ENCODE results near the gene PLPP1.

DNA sequence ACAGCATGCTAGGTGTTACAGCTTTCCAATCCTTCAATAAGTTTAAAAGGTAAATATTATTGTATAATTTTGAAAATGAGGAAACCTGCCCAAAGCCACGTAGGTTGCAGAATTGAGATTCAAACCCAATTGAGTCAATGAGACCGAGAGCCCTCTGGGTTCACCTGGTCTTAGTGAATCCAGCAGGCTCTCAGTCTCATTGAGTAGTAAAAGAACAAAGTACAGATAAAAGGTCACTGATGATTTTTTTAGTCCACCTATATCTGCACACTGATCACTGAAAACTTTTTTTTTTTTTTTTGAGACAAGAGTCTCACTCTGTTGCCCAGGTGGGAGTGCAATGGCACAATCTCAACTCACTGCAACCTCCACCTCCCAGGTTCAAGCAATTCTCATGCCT, 27.2 kb downstream of the PLPP1 start:
- TF ChIP-seq FOXM1 (IDR thresholded peaks at IDR 0.05; ENCODE audit: low read depth) (no peak), TAF1 (IDR thresholded peaks at IDR 0.05; ENCODE audit: borderline replicate concordance, low read depth, low read length) (no peak), MEF2A (IDR thresholded peaks at IDR 0.05; ENCODE audit: borderline replicate concordance, low read depth) (no peak), RFX5 (IDR thresholded peaks at IDR 0.05; ENCODE audit: low read length) (no peak), RAD21 (IDR thresholded peaks at IDR 0.05; ENCODE audit: low read length) (no peak)
- TF ChIP-seq, protein P1, sequence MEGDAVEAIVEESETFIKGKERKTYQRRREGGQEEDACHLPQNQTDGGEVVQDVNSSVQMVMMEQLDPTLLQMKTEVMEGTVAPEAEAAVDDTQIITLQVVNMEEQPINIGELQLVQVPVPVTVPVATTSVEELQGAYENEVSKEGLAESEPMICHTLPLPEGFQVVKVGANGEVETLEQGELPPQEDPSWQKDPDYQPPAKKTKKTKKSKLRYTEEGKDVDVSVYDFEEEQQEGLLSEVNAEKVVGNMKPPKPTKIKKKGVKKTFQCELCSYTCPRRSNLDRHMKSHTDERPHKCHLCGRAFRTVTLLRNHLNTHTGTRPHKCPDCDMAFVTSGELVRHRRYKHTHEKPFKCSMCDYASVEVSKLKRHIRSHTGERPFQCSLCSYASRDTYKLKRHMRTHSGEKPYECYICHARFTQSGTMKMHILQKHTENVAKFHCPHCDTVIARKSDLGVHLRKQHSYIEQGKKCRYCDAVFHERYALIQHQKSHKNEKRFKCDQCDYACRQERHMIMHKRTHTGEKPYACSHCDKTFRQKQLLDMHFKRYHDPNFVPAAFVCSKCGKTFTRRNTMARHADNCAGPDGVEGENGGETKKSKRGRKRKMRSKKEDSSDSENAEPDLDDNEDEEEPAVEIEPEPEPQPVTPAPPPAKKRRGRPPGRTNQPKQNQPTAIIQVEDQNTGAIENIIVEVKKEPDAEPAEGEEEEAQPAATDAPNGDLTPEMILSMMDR (IDR thresholded peaks at IDR 0.05) = no peak

Data from SK-N-SH (cell line).